ENCODE measurements around the gene CALCR. TPM values are rescaled to one million over a fixed set of nuclear protein-coding genes. Genes with fewer than 3 reads are reported as not detected.

Gene CALCR
- total RNA-seq = not detected
- long read RNA-seq = 0 reads

DNA sequence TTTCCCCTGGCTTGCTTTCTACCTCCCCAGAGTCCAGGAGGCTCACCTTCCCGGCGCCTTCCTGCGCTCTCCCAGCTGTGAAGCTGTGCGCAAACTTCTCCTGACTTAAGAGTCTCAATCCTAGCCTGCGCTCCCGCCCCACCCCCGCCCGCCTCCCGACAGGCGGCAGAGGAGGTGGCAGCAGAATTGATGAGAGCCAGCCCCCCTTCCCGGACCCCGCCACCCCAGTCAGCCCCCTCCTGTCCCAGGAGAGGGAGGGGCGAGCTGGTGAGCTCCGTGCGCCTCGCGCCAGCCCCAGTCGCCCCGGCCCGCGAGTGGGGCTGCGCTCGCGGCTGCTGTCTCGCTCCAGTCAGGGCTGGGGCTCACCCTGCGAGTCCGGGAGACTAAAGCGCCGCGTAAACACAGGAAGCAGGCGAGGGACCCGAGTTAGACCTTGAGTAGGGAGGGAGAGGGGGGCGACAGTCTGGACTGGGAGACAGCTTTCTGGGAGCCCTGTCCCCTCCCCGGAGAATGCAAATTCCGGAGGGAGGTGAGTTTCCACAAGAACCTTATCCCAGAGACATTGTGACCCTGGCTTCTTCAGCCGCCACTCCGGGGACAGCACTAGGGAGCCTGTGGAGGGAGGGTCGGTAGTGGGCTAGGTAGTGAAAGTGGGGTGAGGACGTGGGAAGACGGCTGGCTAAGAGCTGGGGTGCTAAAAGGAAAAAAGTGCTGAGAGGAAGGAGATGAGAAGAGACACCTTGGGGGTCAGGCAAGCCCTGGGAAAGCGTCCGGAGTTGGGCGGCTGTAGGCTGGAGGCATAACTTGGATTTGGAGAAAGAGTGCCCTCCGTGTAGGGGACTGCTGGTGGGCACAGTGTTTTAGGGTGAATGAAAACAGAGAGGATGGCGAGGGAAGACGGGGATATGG lies at the start of gene CALCR:
Gene CALCR, minus strand, starts transcription at position 79 of the 909 bp plus-strand sequence. CDS start 87,743 bp downstream, outside the sequence.
- Histone ChIP-seq H3K36me3 (no peaks in the 10 kb centered on the region), H3K27me3 (peaks cover 36% of the 10 kb centered on the region), H3K4me3 (peak within 1 kb of the TSS; percentile 24), H3K9me3 (no peaks in the 10 kb centered on the region), H3K27ac (no peak within 1 kb of the TSS), H3K4me1 (peaks cover 4% of the 10 kb centered on the region)
- DNase-seq (peak; percentile 66), ATAC-seq (peak; percentile 56)
- TF ChIP-seq, protein P1, sequence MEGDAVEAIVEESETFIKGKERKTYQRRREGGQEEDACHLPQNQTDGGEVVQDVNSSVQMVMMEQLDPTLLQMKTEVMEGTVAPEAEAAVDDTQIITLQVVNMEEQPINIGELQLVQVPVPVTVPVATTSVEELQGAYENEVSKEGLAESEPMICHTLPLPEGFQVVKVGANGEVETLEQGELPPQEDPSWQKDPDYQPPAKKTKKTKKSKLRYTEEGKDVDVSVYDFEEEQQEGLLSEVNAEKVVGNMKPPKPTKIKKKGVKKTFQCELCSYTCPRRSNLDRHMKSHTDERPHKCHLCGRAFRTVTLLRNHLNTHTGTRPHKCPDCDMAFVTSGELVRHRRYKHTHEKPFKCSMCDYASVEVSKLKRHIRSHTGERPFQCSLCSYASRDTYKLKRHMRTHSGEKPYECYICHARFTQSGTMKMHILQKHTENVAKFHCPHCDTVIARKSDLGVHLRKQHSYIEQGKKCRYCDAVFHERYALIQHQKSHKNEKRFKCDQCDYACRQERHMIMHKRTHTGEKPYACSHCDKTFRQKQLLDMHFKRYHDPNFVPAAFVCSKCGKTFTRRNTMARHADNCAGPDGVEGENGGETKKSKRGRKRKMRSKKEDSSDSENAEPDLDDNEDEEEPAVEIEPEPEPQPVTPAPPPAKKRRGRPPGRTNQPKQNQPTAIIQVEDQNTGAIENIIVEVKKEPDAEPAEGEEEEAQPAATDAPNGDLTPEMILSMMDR (IDR thresholded peaks at IDR 0.05) = no peak
- intact Hi-C loops (cut with DNase I) = no loop called here

DNA sequence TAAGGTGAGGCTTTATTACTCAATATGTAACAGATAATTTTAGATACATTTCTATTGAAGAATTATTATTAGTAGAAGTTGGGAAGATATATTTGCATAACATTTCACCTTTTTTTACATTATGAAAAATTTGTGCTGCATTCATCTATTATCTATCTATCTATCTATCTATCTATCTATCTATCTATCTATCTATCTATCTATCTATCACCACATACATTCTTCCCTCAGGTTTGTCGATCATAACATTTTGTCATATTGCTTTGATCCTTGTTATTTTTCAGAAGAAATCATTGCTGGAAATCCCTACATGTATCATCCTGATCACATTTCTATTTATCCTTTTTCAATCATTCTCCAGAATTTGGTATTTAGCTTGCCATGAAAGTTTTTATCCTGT lies 49.3 kb upstream of the CALCR start:
- DNase-seq (no peak), ATAC-seq (no peak)
- TF ChIP-seq, protein P1 (IDR thresholded peaks at IDR 0.05) = no peak
- intact Hi-C loops (cut with DNase I) = no loop called here
- Histone ChIP-seq H3K9me3 (no peaks in the 10 kb centered on the region), H3K4me1 (no peaks in the 10 kb centered on the region), H3K27me3 (no peaks in the 10 kb centered on the region), H3K27ac (no peak overlapping the region), H3K36me3 (no peaks in the 10 kb centered on the region), H3K4me3 (no peak overlapping the region)

DNA sequence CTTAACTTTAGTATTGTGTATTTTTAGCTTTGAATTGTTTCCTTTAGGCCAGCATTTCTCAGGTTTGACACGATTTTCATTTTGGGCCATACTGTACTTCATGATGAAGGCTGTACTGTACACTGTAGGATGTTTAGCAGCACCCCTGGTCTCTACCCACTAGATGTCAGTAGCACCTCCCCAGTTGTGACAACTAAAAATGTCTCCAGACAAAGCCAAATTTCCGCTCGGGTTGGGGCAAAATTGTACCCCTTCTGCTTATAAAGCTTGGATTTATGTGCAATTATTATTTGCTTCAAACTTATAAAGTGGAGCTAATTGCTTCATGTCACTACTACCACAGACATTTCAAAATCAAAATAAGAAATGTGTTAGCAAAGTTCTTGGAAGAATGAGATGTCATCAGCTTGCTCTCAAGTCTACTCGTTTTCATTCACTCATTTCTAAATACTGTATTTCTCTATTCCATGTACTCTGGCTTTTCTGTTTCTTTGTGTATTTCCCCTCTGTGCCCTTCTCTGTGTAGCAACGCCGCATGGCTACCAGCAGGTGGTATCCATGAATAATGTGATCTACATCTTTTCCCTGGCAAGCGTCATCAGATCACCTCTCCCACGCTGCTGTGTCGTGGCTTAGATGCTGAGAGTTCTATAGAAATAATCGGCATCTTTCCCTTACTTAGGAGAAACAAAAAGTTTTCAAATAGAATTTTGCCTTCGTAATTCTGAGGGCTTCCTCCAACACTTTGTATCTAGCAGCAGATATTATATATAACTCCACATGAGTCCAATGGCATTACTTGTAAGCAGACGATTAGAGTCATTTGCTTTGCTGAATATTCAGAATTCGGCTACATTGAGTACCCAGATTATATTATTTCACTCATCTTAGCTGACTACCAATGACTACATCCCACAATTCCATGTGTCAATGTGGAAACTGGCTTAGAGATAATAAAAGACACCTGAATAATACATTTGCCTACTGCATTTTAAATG lies 47.8 kb upstream of the CALCR start:
- Histone ChIP-seq H3K4me3 (no peak overlapping the region), H3K27me3 (no peaks in the 10 kb centered on the region), H3K27ac (no peak overlapping the region), H3K9me3 (no peaks in the 10 kb centered on the region), H3K4me1 (no peaks in the 10 kb centered on the region), H3K36me3 (no peaks in the 10 kb centered on the region)
- ATAC-seq (peak; percentile 40), DNase-seq (no peak)
- intact Hi-C loops (cut with DNase I) = no loop called here
- TF ChIP-seq, protein P1 (IDR thresholded peaks at IDR 0.05) = no peak

DNA sequence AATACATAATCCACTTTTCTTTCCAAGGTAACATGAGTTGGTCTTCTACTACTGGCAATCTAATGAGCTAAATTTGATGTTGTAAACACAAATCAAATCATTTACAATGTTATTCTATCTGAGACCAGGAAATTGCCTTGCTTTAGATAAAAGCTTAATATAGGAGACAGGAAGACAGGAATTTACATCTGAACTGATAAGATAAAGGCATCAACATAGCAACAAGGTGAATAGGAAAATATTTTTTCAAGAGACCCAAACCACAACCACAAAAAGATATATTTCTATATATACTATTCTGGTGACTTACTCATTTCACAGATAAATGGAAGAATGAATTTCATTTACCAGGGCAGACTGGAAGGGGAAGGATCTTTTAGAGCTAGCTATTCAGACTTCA lies 46.3 kb upstream of the CALCR start:
- Histone ChIP-seq H3K36me3 (no peaks in the 10 kb centered on the region), H3K4me1 (no peaks in the 10 kb centered on the region), H3K4me3 (no peak overlapping the region), H3K27ac (no peak overlapping the region), H3K9me3 (no peaks in the 10 kb centered on the region), H3K27me3 (no peaks in the 10 kb centered on the region)
- intact Hi-C loops (cut with DNase I) = no loop called here
- TF ChIP-seq, protein P1 (IDR thresholded peaks at IDR 0.05) = no peak
- ATAC-seq (no peak), DNase-seq (no peak)

DNA sequence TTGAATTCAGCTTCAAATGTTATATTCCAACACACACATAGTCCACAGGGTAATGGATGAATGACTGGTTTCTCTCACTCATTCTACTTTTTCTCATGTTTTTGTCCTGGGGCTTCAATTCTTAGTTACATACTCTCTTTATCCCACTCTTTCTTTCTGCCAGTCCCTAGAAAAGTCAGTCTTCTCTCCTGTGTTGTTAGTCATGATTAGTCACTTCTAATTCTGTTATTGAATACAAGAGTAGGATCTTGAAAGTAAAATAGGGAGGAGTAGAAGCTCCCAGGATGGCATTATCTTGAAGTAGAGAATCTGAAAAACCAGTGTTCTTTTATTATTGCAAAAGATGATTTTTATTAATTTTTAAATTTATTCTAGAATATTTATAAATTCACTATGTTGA lies 45.5 kb upstream of the CALCR start:
- Histone ChIP-seq H3K27ac (no peak overlapping the region), H3K4me1 (no peaks in the 10 kb centered on the region), H3K4me3 (no peak overlapping the region), H3K27me3 (no peaks in the 10 kb centered on the region), H3K36me3 (no peaks in the 10 kb centered on the region), H3K9me3 (no peaks in the 10 kb centered on the region)
- TF ChIP-seq, protein P1 (IDR thresholded peaks at IDR 0.05) = no peak
- intact Hi-C loops (cut with DNase I) = no loop called here
- no peak for ATAC-seq
- DNase-seq = no peak

All from upper lobe of right lung (tissue), 1 donor.